ENCODE data around the gene SEPHS2.

Gene SEPHS2

DNA sequence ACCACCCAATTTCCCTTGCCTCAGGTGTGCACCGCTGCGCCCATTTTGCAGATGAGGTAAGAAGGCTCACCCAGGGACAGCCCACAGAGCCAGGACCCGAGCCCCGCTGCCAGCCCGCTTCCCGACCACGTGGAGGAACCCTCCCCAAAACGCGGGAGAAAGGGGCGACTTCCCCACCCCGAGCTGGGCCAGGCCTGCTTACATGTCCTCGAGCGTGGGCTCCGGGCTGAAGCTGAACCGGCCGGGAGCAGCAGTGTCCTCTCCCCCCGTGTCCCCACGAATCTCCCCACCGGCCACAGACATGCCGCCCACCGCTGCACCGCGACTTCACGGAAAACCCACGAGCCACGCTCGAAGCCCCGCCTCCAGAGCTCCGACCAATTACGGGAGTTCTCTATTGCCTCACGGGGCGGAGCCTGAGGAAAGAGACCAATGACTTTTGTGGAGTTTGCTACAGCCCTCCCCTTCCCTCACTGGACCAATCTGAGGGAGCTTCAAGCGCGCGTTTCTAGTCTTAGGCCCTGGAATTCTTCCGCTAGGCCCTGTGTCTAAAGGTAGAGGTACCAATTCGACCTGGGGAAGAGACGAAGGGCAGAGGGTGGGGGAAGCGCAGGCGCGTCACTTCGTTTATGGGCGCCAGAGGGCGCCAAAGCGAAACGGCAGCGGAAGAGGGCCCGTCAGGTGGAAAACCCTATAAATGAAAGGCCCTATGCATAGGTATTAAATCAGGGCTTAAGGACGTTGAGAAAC lies 15.8 kb downstream of the SEPHS2 start, which contains the start of gene DCTPP1:
Gene DCTPP1, minus strand, starts transcription at position 353 of the 750 bp plus-strand sequence. Its CDS starts 50 bp downstream, at position 303.
- DNase-seq (ENCODE audit: low spot score): peak; percentile 100

DNA sequence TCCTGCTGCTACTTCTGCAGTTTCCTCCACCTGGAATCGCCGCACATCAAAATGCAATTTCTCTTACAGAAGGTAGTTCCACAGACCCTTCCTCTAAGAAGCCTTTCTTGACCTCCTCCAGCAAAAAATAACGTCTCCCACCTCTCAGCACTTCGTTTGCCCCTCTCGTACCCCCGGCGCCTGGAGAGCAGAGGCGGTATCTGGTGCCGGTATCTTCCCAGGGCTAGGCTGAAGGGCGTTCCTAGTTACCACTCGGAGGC lies 16.3 kb downstream of the SEPHS2 start:
- no peak for DNase-seq (ENCODE audit: low spot score)

DNA sequence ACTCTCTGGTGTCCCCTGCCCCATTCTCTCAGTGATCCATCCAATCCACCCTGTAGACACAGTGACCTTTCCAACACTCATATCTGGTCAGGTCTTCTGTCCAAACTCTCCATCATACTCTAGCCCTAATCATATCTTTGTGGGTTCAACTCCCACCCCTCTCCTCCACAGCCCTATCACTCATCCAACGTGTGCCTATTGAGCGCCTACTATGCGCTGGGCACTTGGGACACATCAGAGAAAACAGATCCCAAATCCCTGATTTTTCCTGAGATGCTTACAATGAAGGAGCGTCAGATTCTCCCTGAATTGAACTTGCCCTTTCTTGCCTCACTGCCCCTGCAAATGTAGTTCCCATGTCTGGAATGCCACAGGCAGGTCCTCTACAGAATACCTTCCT lies 17.6 kb downstream of the SEPHS2 start:
- no peak for DNase-seq (ENCODE audit: low spot score)

DNA sequence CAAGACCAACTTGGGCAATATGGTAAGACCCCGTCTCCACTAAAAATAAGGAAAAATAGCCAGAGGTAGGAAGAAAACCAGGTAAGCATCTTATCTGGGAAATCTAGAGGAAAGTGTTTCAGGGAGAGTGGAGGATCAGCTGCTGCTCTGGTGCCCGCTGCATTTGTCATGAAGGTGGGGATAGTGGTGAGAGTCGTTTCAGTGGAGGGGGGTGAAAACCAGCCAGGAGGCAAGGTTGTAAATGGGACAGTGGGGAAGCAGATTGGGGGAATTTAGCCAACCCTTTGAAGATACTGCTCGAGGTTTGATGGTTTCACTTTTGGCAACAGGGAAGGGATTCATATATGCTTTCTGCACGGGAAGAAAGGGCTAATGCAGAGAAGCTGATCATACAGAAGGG lies 24.7 kb downstream of the SEPHS2 start:
- DNase-seq (ENCODE audit: low spot score): no peak

DNA sequence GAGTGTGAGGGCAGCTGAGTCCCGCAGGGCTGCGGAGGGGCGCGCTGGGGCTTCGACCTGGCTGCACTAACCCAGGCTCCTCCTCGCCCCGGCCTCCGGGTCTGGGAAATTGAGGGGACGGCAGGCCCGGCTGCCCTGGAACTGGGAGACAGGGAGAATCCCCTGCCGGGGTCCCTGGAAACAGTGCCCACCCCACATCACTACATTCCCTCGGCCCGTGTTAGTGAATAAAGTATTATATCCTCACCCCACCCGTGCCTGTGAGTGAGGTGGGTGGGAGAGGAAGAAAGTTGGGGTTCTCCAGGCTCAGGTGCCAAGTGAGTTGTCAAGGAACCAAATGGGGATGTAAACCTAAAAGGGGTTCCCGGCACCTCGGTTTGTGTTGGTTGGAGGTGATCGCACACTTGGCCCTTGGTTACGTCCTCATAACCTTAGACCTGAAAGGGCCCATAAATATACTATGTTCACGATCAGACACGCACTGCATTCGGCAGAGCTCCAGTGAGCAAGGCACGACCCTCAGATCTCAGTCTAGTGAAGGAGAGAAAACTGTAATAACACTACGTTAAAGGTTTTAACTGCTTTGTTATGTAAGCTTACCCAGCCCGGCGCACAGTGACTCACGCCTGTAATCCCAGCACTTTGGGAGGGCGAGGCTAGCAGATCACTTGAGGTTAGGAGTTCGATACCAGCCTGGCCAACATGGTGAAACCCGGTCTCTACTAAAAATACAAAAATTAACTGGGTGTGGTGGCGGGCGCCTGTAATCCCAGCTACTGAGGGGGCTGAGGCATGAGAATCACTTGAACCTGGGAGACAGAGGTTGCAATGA lies 27.1 kb downstream of the SEPHS2 start:
- no peak for DNase-seq (ENCODE audit: low spot score)

DNA sequence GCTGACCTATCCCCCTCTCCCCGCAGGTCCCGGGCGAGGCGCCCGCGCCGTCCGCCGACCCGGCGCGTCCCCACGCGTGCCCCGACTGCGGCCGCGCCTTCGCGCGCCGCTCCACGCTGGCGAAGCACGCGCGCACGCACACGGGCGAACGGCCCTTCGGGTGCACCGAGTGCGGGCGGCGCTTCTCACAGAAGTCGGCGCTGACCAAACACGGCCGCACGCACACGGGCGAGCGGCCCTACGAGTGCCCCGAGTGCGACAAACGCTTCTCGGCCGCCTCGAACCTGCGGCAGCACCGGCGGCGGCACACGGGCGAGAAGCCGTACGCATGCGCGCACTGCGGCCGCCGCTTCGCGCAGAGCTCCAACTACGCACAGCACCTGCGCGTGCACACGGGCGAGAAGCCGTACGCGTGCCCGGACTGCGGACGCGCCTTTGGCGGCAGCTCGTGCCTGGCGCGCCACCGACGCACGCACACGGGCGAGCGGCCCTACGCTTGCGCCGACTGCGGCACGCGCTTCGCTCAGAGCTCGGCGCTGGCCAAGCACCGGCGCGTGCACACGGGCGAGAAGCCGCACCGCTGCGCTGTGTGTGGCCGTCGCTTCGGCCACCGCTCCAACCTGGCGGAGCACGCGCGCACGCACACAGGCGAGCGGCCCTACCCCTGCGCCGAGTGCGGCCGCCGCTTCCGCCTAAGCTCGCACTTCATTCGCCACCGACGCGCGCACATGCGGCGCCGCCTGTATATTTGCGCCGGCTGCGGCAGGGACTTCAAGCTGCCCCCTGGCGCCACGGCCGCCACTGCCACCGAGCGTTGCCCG lies 27.9 kb downstream of the SEPHS2 start:
- DNase-seq (ENCODE audit: low spot score): peak; percentile 92

DNA sequence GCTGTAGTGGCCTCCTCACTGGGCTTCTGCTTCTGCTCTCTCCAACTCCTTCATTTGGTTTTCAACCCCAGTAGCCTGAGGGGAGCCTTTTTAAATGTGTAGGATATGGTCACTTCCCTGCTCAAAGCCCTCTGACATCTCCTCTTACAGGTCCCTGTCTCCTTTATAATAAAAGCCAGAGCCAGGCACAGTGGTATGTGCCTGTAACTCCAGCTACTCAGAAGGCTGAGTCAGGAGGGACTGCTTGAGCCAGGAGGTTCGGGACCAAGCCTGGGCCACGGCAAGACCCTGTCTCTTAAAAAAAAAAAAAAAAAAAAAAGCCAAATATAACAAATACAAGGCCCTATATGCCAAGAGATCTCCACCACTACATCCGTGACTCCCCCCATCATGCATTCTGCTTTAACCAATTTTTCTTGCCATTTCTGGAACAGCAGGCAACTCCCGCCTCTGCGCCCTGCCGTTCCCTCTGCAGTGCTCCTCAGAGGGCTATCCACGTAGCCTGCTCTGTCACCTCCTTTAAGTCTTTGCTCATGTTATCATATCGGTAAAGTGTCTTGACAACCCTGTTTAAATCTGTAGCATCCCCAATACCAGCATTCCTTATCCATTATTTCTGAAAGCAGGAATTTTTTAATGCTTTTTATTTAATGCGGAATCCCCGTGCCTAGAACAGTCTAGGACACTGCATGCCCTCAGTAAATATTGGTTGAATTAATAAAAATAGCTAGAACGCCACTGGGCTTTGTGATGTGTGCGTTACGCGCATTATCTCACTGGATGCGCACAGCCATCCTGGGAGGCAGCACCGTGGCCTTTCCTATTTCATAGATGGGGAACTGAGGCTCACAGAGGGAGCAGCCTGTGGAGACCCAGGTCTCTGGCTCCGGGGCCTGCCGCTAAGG lies 28.8 kb downstream of the SEPHS2 start:
- no peak for DNase-seq (ENCODE audit: low spot score)

DNA sequence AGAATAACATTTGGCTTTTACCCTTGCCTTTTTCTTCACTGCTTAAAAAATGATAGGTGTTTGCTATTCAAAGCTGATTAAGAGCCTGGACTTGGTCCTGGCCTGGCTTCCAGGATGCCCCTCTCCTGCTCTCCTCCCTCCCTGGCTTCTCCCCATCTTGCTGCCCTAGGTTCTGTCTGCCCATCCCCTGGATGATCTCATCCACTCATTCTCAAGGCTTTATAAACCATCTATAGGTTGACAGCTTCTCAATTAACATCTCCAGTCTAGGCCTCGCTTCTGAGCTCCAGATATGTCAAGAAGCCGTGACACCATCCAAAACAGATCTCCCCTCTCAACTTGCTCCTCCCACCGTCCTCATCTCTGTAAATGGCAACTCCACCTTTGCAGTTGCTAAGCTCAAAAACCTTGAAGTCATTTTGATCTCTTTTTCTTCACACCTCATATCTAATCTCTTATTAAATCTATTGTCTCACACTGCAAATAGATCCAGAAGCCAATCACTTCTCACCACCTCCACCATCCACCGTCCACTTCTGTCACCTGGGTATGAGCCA lies 29.5 kb downstream of the SEPHS2 start:
- no peak for DNase-seq (ENCODE audit: low spot score)

DNA sequence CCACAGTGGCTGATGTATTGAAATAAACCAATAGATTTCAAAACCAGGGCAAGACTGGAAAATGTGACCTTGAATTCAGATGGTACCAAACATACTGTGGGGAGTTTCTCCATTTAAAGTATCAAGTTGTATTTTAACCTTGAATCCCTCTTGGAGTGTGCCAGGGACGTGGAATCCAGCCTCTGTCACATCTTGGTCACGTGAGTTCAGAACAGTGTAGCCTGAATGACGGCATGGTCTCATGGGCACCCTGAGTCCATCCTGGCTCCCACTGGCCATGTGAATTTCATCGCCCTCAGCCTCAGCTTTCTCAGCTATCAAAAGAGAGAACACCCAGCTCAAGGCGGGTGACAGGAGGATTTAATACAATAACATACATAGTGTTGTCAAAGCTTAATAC lies 31.5 kb downstream of the SEPHS2 start:
- no peak for DNase-seq (ENCODE audit: low spot score)

DNA sequence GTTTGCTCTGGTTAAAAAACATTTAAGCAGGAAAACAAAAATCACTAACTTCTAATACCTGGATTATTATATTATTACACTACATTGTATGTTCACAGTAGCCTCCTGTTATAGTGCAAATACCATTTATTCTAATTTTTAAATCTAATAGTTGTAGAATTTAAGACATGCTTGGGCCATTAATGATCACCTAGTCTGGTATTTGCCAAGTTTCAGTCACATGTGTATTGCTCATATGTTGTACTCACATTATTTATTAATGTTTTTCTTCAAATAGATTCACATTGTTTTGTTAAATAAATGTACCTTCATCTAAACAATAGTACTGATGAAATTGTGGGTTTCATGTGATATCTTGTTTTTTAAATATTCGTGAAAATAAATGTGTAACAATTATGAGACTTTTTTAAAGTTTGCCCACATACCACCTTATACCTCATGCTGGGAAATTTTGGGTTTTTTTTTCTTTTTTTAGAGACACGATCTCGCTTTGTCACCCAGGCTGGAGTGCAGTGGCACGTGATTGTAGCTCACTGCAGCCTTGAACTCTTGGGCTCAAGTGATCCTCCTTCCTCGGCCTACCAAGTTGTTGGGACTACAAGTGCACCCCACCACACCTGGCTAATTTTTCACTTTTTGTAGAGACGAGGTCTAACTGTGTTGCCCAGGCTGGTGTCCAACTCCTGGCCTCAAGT lies 32.4 kb downstream of the SEPHS2 start:
- DNase-seq (ENCODE audit: low spot score): no peak

DNA sequence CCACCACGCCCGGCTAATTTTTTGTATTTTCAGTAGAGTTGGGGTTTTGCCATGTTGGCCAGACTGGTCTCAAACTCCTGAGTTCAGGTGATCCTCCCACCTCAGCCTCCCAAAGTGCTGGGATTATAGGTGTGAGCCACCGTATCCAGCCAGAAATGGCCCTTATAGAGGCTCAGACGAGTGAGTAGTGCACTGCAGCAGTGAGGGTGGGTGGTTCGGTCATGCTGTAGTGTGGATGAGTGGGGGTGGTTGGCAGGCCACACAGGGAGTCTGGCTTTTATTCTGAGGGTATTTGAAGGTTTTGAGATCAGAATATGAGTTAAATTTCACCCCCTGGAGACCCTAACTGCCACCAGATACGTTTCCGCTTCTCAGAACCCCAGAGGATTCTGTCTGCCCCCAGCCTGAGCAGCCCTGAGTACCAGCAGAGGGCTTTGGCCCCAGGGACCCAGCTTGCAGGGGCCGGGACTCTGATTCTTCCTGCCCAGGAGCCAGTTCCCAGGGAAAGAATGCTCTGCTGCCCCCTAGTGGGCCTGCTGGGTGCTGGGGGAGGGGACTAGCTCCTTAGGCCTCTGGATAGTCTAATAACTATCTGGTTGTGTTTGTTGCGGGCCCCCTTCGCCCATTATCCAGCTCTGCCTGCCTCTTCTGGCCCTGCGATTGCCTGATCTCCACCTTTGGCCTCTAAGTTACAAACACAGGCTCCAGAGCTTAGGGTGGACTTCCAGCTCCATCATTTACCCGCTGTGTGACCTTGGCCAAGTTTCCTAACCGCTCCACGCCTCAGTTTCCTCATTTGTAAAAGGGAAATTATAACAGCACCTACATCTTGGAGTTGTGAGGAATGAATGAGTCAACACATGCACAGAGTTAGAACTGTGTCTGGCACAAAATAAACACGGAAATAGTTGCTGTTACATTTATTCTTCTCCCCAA lies 36.3 kb downstream of the SEPHS2 start:
- peak; percentile 80 for DNase-seq (ENCODE audit: low spot score)

DNA sequence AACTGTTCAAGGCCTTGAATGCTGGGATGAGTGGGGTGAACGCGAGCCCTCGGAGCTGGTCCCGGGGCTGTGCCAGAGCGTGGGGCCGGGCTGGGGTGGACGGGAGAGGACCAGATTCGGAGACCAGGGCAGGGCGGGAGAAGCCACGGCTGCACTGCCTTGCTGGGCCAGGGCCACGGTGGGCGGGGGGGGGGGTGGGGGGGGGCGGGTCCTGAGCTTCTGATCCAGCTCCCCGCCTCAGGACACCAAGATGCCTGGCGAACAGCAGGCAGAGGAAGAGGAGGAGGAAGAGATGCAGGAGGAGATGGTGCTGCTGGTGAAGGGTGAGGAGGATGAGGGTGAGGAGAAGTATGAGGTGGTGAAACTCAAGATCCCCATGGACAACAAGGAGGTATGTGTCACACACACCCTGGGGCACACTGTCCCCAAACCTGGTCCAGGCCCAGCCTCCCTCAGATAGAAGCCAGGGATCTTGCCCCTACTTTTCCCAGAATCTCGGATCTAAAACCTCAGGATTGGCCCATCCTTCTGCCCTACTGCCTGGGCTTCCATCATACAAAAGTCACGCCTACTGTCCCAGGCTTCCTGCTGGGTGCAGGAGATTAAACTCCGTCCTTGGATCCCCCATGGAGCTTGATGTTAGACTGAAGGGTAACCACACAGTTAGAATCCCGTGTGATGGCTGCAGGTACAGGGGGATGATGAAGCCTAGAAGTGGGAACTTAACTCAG lies 37.7 kb downstream of the SEPHS2 start:
- DNase-seq (ENCODE audit: low spot score): no peak

DNA sequence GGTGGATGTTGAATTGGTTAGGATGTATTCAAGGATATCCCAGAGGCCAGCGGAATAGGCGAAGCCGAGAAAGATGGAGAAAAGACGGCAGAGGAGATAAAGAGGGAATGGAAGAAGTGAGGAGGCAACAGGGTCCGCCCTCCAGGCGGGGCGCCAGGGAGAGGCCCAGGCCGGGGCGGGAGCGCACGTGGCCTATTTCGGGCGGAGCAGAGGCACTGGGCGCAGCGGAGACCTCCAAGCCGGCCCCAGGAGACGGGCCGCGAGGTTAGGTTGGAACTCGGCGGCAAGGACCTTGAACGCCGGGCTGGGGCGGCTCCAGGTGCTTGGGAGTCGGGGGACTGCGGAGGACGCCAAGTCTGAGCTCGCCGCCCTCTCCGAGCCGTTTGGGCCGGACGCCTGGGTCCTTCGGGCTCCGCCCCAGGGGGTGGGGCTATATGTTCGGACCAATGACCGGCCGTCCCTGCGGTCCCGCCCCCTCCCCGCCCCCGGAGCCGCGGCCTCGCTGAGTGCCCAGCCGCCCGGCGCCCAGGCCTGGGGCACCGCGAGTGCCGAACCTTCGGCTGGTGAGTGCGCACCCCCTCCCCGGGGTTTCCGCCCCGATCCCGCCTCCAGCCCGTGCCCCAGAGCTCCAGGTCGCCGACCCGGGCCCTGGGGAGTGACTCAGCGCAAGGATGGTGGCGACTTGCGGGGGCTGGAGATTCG lies 38.4 kb downstream of the SEPHS2 start, which contains the start of gene ZNF771:
Gene ZNF771, plus strand, starts transcription at position 505 of the 702 bp plus-strand sequence. CDS start 448 bp downstream, outside the sequence.
- DNase-seq (ENCODE audit: low spot score): peak; percentile 72

DNA sequence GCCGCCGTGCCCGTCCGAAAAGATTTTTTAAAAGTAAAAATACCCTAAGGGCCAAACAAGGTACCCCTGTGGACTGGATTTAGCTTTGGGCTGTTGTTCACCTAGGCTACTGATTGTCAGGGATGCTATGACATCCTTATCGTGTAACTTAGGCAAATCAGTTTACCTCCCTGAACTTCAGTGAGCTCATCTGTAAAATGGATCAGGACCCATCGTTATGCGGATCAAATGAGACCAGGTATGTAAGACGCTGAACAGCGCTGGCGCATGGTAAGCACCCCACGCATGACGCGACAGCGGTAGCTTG lies 38.9 kb downstream of the SEPHS2 start:
- no peak for DNase-seq (ENCODE audit: low spot score)

DNA sequence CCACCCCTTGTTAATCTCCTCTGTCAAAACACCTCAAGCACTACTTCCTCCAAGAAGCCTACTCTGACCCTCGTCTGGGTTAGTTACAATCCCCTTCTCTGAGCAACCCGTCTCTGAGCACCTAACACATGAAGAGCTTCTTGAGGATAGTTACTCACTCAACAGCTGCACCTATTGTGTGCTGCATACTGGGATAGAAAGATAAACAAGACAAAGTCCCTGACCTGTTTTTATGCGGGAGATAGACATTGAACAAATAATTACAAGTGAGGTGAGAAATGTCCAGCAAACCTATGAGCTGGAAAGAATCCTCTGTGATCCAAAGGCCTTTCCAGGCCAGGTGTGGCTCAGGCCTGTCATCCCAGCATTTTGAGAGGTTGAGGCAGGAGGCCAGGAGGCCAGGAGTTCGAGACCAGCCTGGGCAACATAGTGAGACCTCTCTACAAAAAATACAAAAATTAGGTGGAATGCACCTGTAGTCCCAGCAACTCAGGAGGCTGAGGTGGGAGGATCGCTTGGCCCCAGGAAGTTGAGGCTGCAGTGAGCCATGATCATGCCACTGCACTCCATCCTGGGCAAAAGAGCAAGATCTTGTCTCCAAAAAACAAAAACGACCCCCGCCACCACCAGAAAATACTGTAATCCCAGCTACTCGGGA lies 43.8 kb downstream of the SEPHS2 start:
- DNase-seq (ENCODE audit: low spot score): no peak

DNA sequence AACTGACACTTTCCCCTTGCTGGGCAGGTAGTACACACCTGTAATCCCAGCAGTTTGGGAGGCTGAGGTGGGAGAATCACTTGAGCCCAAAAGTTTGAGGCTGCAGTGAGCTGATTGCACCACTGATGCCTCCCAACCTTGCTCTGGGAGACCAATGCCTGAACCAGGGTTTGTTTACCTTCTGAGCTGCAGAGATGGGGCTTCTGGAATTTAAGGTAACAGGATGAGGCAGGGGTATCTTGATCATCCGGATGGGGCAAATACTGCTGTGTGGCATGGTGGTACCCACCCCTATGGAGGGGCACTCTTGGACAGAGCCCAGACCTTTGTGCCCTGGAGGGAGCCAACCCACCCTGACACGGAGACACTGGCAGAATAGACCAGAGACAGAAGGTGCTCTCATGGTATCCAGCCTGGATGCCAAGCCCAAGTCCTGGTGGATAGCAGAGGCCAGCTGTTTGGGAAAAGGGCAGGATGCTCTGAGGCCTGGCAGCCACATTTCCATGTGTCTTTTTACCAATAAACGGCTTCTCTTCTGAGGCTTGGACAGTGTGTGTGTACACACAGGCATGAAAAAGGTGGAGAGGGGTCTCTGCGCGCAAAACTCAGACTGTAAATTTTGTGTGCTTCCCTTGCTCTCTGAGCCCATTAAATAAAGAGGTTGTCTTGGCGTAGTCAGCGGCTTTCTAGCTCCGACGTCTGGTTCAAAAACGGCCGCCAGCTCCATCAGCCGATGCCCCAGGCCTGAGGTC lies 46.1 kb downstream of the SEPHS2 start:
- no peak for DNase-seq (ENCODE audit: low spot score)
